Activated T-cell treated with anti-CD3 and anti-CD28 coated beads for 4 hours (primary cell): ENCODE measurements around the gene EXOC4.
"Not testable (repeated sequence)": the region's sequence is repeated elsewhere in the genome, so short reads cannot be mapped to it uniquely, and the experiment has no call there.

Source experiments
- DNase-seq: peaks from one replicate; pipeline ENCODE4 v3.0.0-alpha.2; 2020

The EXOC4 gene

GRCh38 chr7:133252858-133253518 is at the start of gene EXOC4:
EXOC4 (plus strand) TSS chr7:133253078.
- DNase-seq, result peak; percentile 88

DNA sequence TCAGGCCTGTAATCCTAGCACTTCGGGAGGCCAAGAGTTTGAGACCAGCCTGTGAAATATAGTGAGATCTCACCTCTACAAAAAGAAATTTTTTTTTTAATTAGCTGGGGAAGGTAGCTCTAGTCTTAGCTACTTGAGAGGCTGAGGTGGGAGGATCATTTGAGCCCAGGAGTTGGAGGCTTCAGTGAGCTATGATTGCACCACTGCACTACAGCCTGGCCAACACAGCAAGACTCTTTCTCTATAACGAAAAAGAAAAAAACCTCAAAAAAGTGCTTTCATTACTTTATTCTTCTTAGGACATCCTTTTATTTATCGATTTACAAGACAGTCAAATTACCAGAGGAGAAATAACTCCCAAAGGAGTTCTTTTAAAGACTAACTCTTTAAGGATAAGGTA is 49.4 kb upstream of the EXOC4 start:
- DNase-seq, result no peak

- no peak for DNase-seq
Measured at GRCh38 chr7:133207687-133208086, 45.2 kb upstream of the EXOC4 start.

DNA sequence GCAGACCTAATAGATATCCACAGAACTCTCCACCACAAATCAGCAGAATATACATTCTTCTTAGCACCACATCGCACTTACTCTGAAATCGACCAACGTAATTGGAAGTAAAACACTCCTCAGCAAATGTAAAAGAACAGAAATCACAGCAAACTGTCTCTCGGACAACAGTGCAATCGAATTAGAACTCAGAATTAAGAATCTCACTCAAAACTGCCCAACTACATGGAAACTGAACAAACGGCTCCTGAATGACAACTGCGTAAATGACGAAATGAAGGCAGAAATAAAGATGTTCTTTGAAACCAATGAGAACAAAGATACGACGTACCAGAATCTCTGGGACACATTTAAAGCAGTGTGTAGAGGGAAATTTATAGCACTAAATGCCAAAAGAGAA is 42.1 kb upstream of the EXOC4 start:
- DNase-seq, result not testable (repeated sequence)

DNA sequence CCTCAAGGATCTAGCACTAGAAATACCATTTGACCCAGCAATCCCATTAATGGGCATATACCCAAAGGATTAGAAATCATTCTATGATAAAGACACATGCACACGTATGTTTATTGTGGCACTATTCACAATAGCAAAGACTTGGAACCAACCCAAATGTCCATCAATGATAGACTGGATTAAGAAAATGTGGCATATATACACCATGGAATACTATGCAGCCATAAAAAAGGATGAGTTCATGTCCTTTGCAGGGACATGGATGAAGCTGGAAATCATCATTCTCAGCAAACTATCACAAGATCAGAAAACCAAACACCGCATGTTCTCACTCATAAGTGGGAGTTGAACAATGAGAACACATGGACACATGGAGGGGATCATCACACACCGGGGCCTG is 39.1 kb upstream of the EXOC4 start:
- not testable (repeated sequence) for DNase-seq

DNA sequence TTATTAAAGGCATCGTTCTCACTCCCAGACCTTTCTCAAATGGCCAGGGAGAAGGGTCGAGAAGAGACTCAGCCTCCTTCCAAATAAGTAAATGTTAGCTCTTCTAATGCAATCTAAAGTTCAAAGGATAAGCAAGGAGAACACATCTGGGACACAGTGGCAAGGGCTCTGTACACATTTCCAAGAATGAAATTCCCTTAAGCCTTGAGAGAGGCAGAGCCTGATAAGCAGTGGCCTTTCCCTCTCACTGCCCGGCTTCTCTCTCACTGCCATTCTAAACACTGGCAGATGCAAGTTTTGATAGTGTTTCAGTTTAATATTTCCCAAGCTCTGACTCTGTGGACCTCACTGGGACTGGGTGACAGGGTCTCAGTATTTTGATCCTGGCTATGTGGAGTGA is 35.1 kb upstream of the EXOC4 start:
- no peak for DNase-seq

DNA sequence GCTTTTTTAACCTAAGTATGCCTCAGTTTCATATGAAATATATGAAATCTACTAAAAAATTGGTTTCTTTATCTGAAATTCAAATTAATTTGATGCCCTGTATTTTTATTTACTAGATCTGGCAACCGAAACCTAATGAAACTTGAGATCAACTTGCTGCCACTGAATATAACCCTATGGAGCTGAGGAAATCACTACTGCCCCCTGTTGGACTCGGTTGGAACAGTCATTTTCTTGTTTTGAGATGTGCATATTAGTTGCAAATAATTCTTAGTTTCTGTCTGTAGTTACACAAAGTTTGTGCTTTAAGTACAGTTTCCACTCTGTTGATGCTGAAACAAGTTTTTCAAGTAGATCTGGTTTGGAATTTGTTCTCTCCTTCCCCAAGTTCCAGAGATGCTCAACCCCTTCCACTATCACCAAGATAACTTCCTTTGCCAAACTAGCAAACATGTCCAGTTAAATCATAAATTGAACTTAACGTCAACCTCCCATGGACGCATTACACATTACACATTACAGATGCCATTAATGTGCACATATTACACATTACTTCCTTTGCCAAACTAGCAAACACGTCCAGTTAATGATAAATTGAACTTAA is 22.2 kb upstream of the EXOC4 start:
- peak; percentile 27 for DNase-seq

DNA sequence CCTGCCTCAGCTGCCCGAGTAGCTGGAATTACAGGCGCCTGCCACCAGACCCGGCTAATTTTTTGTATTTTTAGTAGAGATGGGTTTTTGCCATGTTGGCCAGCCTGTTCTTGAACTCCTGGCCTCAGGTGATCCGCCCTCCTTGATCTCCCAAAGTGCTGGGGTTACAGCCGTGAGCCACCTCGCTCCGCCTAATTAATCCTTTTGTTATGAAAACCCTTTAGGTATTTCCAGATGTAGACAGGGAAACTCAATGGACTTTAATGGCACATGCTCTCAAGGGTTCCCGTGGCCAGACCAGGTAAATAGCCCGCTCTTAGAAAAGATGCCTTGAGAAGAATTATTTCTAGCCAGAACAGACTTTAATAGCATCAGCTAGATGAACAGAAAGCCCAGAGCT is 19.7 kb upstream of the EXOC4 start:
- no peak for DNase-seq

DNA sequence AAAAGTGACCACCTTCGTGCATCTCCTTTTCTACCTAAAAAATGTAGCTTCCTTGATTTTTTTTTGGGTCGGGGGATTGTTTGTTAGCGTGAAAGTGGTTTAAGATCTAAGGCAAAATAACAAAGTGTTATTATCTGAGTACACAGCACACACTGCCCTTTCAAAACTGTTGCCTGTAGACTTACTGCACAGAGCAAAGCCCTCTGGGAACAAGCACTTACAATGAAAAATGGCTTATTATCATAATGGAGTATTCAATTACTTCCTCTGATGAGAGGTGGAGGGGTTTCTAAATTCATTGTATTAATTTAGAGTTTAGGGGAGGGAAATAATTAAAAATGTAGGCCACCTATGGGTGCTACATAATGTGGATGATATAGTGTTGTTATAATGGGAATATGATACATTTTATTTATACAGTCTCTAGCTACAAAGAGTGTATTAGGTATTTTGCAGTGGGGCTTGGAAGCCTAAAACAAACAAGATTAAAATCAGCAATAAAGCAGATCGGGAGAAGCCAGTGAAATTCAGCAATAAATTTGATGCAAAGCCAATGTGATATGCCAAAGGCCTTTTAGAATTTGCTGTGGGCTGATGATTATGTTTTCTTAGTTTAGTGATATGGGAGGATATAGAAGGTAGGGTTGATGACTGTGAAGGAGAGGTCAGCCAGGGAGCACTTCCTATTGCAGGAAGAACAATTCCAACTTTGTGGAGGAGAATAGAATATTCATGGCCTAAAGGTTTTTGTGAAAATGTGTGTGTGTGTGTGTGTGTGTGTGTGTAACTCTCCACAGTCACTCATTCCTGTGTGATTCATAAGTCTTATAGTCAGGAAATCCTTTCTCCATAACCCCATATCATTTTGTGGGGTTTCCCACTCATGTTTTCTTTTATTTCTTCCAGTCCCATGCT is 17.7 kb upstream of the EXOC4 start:
- DNase-seq, result no peak

DNA sequence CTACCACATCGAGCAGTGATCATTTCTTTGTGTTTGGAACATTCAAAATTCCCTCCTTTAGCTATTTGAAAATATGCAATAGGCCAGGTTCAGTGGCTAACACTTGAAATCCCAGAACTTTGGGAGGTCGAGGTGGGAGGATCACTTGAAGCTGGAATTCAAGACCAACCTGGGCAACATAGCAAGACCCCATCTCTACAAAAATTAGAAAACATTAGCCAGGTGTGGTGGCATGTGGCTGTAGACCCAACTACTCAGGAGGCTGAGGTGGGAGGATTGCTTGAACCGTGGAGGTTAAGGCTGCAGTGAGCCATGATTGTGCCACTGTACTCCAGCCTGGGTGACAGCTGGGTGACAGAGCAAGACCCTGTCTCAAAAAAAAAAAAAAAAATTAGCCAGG is 15.3 kb upstream of the EXOC4 start:
- DNase-seq, result no peak

GRCh38 chr7:133240302-133240701 is 12.6 kb upstream of the EXOC4 start:
- no peak for DNase-seq

- no peak for DNase-seq
Measured at GRCh38 chr7:133246558-133246957, 6.3 kb upstream of the EXOC4 start.

- no peak for DNase-seq
Measured at GRCh38 chr7:133248901-133249300, 4.0 kb upstream of the EXOC4 start.

GRCh38 chr7:133252506-133252857 is 396 bp upstream of the EXOC4 start:
- DNase-seq, result no peak

DNA sequence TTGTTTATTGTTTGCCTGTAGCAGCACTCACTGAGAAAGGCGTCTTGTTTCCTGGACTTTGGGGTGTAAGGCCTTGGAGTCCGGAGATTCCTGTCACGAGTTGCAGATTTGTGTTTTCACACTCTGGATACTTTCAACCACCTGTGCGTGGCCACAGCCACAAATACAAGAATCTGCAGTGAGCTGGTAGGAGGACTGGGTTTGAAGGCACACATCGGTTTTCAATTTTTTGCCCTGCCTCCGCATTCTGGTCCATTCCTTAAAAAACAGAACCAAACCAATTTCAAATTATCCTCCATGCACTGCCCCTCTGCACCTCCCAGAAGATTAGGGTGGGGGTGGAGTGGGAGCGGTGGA is 619 bp downstream of the EXOC4 start:
- DNase-seq, result no peak

DNA sequence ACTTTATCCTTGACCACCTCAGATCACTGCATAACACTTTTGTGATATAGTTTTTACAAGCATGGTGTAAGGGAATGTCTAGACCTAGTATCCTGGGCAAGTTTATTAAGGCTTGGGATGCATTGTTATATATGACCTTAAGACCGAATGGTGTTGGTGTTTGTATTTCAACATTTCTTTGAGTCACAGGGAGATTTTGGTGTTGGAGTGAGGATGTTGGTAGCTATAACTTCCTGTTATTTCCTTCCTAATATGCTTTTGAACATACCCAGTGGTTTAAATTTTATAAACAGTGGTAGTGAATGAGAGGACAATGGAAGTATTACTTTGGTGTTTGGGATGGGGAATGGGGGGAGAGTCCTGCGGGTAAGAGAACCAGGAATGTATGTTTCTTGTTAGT is 2.6 kb downstream of the EXOC4 start:
- no peak for DNase-seq

DNA sequence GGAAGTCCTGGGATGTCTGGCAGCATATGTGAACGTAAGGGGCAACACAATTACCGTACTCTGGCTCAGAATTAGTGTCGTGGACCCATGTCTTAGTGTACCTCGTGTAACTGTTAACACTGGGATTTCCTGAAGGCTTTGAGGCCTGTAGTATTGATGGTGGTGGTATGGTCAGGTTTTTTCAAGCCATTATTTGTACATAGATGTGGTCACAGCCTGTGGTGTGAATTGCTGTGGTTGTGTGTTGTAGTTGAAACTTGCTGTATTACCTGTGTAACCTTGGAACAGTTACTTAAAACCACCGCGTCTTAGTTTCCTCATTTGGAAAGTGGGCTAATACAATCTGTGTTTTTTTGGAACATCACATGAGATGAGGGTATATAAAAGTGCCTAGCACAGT is 5.3 kb downstream of the EXOC4 start:
- no peak for DNase-seq

- no peak for DNase-seq
Measured at GRCh38 chr7:133265821-133266220, 12.9 kb downstream of the EXOC4 start.

DNA sequence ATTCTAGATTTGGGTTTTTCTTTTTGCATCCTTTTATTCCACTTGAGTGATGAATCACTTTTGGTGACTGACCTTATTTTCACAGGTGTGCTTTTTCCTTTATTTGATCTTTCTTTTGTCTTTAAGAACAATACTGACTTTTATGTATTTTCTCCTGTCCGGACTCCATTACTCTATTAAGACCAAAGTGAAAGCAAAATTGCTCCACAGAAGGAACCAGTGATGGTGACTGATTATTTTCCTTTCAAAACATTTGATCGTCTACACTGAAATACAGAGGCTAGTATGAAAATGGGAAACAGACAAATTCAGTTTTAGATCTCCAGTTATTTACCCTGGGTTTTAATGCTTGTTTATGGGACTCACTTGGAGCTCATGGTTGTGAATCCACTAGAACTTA is 15.5 kb downstream of the EXOC4 start:
- no peak for DNase-seq

- no peak for DNase-seq
Measured at GRCh38 chr7:133272336-133272735, 19.5 kb downstream of the EXOC4 start.

DNA sequence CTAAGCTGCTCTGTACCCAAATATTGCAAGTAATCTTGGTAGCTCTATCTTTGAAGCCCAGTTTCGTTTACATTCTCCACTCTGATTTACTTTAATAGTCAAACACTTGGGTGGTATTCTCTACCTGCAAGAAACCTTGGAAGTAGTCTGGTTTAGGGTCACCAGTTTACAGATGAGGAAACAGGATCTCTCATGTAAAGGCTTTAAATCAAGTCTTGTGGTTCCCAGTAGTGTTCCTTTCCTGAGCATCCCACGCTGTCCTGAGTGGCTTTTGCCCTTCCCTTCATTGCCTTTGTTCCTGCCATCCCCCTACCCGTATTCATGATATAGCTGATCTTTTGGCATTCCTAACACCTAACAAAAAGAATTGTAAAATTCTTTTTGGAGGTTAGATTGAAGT is 20.3 kb downstream of the EXOC4 start:
- DNase-seq, result no peak

DNA sequence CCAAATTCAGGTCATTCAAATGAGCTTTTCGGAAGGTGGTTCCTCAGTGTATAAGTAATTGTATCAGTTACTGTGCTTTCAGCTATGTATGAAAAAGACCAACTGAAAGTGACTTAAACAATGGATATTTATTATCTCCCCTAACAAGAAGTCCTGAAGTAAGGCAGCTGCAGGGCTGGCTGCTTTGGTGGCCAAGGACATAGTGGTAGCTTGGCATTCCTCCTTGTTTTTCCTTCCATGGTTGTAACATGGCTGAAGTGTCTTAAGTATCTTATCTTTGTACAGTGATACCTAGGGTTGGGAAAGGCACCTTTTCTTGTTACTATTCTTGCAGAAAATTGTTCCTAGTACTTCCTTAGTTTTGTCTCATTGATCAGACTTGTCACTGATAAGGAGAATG is 21.4 kb downstream of the EXOC4 start:
- DNase-seq, result no peak

GRCh38 chr7:133275008-133275407 is 22.1 kb downstream of the EXOC4 start:
- no peak for DNase-seq

GRCh38 chr7:133275446-133276095 is 22.7 kb downstream of the EXOC4 start:
- DNase-seq, result no peak
